WERI-Rb-1 (cell line): ENCODE measurements around the gene MRPL44.

ENCODE experiments used
- DNase-seq: peaks from one replicate; pipeline ENCODE4 v3.0.0-alpha.2; 2020
- H3K27ac ChIP-seq: fragments of 250-450 bp; sonication (Bioruptor Pico); 2 replicates; pipeline ENCODE4 v1.5.1; 2020; ENCODE audit warnings: mild to moderate bottlenecking, moderate library complexity
- H3K27me3 ChIP-seq: fragments of 250-450 bp; sonication (Bioruptor Pico); 2 replicates; pipeline ENCODE4 v1.5.1; 2021; ENCODE audit warnings: mild to moderate bottlenecking, low read depth, moderate library complexity; ENCODE audit not compliant: insufficient read depth, severe bottlenecking
- H3K36me3 ChIP-seq: fragments of 250-450 bp; sonication (Bioruptor Pico); 2 replicates; pipeline ENCODE4 v1.5.1; 2020; ENCODE audit warnings: mild to moderate bottlenecking, moderate library complexity
- H3K4me3 ChIP-seq: 2 replicates; pipeline ENCODE4 v1.5.1; 2011; ENCODE audit warnings: low read depth, mild to moderate bottlenecking, control low read depth, low read length
- H3K9me3 ChIP-seq: fragments of 250-450 bp; sonication (Bioruptor Pico); 2 replicates; pipeline ENCODE4 v1.5.1; 2021; ENCODE audit warnings: mild to moderate bottlenecking, moderate library complexity; ENCODE audit not compliant: severe bottlenecking
- CTCF ChIP-seq: IDR thresholded peaks from 2 replicates; pipeline ENCODE4 v1.5.1; 2011; ENCODE audit warnings: low read depth, mild to moderate bottlenecking, control low read depth, inconsistent platforms, low read length

Gene MRPL44

GRCh38 chr2:223979730-223980396 is 22.6 kb downstream of the MRPL44 start:
- H3K4me3 ChIP-seq, result no peak overlapping the region
- H3K9me3 ChIP-seq, result no peaks in the 10 kb centered on the region
- H3K27me3 ChIP-seq, result no peaks in the 10 kb centered on the region
- no peak for DNase-seq
- no peak overlapping the region for H3K27ac ChIP-seq
- no peak for TF ChIP-seq CTCF
- H3K36me3 ChIP-seq, result no peaks in the 10 kb centered on the region; the same call in none of the 2 replicates

- TF ChIP-seq CTCF, result no peak
- H3K27ac ChIP-seq, result no peak overlapping the region
- H3K4me3 ChIP-seq, result no peak overlapping the region
- no peaks in the 10 kb centered on the region for H3K9me3 ChIP-seq
- H3K27me3 ChIP-seq, result no peaks in the 10 kb centered on the region
- H3K36me3 ChIP-seq, result no peaks in the 10 kb centered on the region; the same call in none of the 2 replicates
- no peak for DNase-seq
Observed at GRCh38 chr2:223980397-223980735, 23.1 kb downstream of the MRPL44 start.

- no peaks in the 10 kb centered on the region; the same call in none of the 2 replicates for H3K36me3 ChIP-seq
- H3K9me3 ChIP-seq, result no peaks in the 10 kb centered on the region
- no peak overlapping the region for H3K4me3 ChIP-seq
- no peak overlapping the region for H3K27ac ChIP-seq
- no peak for DNase-seq
- TF ChIP-seq CTCF, result no peak
- H3K27me3 ChIP-seq, result no peaks in the 10 kb centered on the region
Observed at GRCh38 chr2:223980803-223981202, 23.5 kb downstream of the MRPL44 start.

- no peaks in the 10 kb centered on the region; the same call in none of the 2 replicates for H3K36me3 ChIP-seq
- no peak for TF ChIP-seq CTCF
- no peak overlapping the region for H3K27ac ChIP-seq
- no peaks in the 10 kb centered on the region for H3K27me3 ChIP-seq
- H3K9me3 ChIP-seq, result no peaks in the 10 kb centered on the region
- no peak for DNase-seq
- H3K4me3 ChIP-seq, result no peak overlapping the region
Observed at GRCh38 chr2:223981241-223981640, 24.0 kb downstream of the MRPL44 start.

- H3K9me3 ChIP-seq, result no peaks in the 10 kb centered on the region
- no peak overlapping the region for H3K27ac ChIP-seq
- DNase-seq, result no peak
- TF ChIP-seq CTCF, result no peak
- no peaks in the 10 kb centered on the region for H3K27me3 ChIP-seq
- no peaks in the 10 kb centered on the region; the same call in 1 of the 2 replicates for H3K36me3 ChIP-seq
- no peak overlapping the region for H3K4me3 ChIP-seq
Observed at GRCh38 chr2:223989206-223989855, 32.1 kb downstream of the MRPL44 start.

GRCh38 chr2:223989856-223990232 is 32.6 kb downstream of the MRPL44 start:
- Histone ChIP-seq H3K9me3 (no peaks in the 10 kb centered on the region), H3K27me3 (no peaks in the 10 kb centered on the region), H3K36me3 (no peaks in the 10 kb centered on the region), H3K27ac (no peak overlapping the region), H3K4me3 (no peak overlapping the region)
- DNase-seq, result no peak
- no peak for TF ChIP-seq CTCF
